ENCODE results near the gene CALM3. TPM values are rescaled to one million over a fixed set of nuclear protein-coding genes. Genes with fewer than 3 reads are reported as not detected.

CALM3 gene
- total and polyA plus RNA-seq, 2 of the 13 experiments (the other 11 are each of a cell fraction or from before 2014, with no cell fraction given), result 239 to 258 TPM

- in situ Hi-C loops (cut with HindIII; ENCODE audit: extremely low pct_ligation_motif_present, low pct_unique_long_range_greater_than_20kb), result no loop called here
- peak overlapping the region; percentile 94 to 100 (median 98) for H3K4me3 ChIP-seq (replicated peaks in 1 of 3; ENCODE audit: insufficient read depth in 1 of 3, low read depth in 2 of 3, low read length in 3 of 3)
- H3K4me2 ChIP-seq (ENCODE audit: low read depth, low read length), result peak overlapping the region; percentile 92
- peaks cover 37% of the 10 kb centered on the region for H3K4me1 ChIP-seq (ENCODE audit: insufficient read depth, low read length)
- BruUV-seq (replicated peaks), result no TSS peak
- no peak overlapping the region for H2AFZ ChIP-seq (ENCODE audit: low read length)
- WGBS (ENCODE audit: low lambda C conversion rate), result 13% methylated on average over 2 of the region's 2 CpGs
- intact Hi-C loops (cut with micrococcal nuclease; ENCODE audit: unreplicated experiment), result no loop called here
- DNase-seq (ENCODE audit: low spot score) (peak; percentile 85), FAIRE-seq (peak; percentile 82), ATAC-seq (no peak; the same call in 2 of the 3 replicates)
- peak overlapping the region; percentile 90 for H3K27ac ChIP-seq (ENCODE audit: extremely low read length, insufficient read depth, low read length)
- H3K27me3 ChIP-seq (ENCODE audit: control insufficient read depth in 1 of 2, insufficient read depth in 2 of 2, low read length in 2 of 2), result no peaks in the 10 kb centered on the region; a peak in 1 of 5 replicates
- H3K9me3 ChIP-seq (ENCODE audit: low read length), result peaks cover 9% of the 10 kb centered on the region; the same call in 1 of the 2 replicates
- H3K9ac ChIP-seq (ENCODE audit: insufficient read depth, low read depth, low read length), result peak overlapping the region; percentile 97
- POLR2A ChIA-PET, result interaction anchor here (0.9 to 2.2 kb wide), 7 partner anchors 8 to 834 kb away, joined by 3 to 12 read pairs (median 7); partner anchors contain the start of genes DACT3 and SIX5
- H3K79me2 ChIP-seq (ENCODE audit: insufficient read depth, low read length), result peaks cover 40% of the 10 kb centered on the region
- CTCF ChIA-PET (ENCODE audit: low intra/inter-chr PET ratio, low total read pairs), result no interaction called here
- H3K36me3 ChIP-seq (replicated peaks in 1 of 2; ENCODE audit: control insufficient read depth in 1 of 2, insufficient read depth in 2 of 2, low read length in 2 of 2), result peaks cover 21 to 33% of the 10 kb centered on the region in 2 experiments; a peak in 4 of 5 replicates
- peaks cover 15% of the 10 kb centered on the region; the same call in 1 of the 2 replicates for H4K20me1 ChIP-seq (ENCODE audit: insufficient read depth, low read length)
- TF ChIP-seq MED1 (CRISPR knock-in tag; IDR thresholded peaks at IDR 0.05) (peak; percentile 50; the same call in 1 of the 2 replicates), ZBTB7B (CRISPR knock-in tag; IDR thresholded peaks at IDR 0.05) (peak; percentile 56; the same call in 1 of the 2 replicates), ZNF362 (CRISPR knock-in tag; IDR thresholded peaks at IDR 0.05; ENCODE audit: borderline replicate concordance) (peak; percentile 85), BCL3 (CRISPR knock-in tag; IDR thresholded peaks at IDR 0.05) (no peak), MLX (CRISPR knock-in tag; IDR thresholded peaks at IDR 0.05) (no peak), NR2F2 (IDR thresholded peaks at IDR 0.05; ENCODE audit: borderline replicate concordance, low read depth) (0 out of 2 replicates have a peak, but pooled peaks have one; percentile 41), NCOA2 (CRISPR knock-in tag; IDR thresholded peaks at IDR 0.05) (peak; percentile 68), ZNF24 (IDR thresholded peaks at IDR 0.05) (no peak), MTA3 (CRISPR knock-in tag; IDR thresholded peaks at IDR 0.05) (no peak), TEAD3 (CRISPR knock-in tag; optimal IDR thresholded peaks at IDR 0.05; ENCODE audit: borderline replicate concordance) (peak; percentile 66), ZNF136 (CRISPR knock-in tag; IDR thresholded peaks at IDR 0.05; ENCODE audit: low read depth) (no peak), NFRKB (IDR thresholded peaks at IDR 0.05) (no peak), FOXJ3 (CRISPR knock-in tag; IDR thresholded peaks at IDR 0.05; ENCODE audit: borderline replicate concordance) (no peak), MAX (IDR thresholded peaks at IDR 0.05) (peak; percentile 56; the same call in 1 of the 2 replicates), HMG20A (CRISPR knock-in tag; IDR thresholded peaks at IDR 0.05; ENCODE audit: borderline replicate concordance) (peak; percentile 52; the same call in 1 of the 2 replicates)
- TF ChIP-seq, protein P1, sequence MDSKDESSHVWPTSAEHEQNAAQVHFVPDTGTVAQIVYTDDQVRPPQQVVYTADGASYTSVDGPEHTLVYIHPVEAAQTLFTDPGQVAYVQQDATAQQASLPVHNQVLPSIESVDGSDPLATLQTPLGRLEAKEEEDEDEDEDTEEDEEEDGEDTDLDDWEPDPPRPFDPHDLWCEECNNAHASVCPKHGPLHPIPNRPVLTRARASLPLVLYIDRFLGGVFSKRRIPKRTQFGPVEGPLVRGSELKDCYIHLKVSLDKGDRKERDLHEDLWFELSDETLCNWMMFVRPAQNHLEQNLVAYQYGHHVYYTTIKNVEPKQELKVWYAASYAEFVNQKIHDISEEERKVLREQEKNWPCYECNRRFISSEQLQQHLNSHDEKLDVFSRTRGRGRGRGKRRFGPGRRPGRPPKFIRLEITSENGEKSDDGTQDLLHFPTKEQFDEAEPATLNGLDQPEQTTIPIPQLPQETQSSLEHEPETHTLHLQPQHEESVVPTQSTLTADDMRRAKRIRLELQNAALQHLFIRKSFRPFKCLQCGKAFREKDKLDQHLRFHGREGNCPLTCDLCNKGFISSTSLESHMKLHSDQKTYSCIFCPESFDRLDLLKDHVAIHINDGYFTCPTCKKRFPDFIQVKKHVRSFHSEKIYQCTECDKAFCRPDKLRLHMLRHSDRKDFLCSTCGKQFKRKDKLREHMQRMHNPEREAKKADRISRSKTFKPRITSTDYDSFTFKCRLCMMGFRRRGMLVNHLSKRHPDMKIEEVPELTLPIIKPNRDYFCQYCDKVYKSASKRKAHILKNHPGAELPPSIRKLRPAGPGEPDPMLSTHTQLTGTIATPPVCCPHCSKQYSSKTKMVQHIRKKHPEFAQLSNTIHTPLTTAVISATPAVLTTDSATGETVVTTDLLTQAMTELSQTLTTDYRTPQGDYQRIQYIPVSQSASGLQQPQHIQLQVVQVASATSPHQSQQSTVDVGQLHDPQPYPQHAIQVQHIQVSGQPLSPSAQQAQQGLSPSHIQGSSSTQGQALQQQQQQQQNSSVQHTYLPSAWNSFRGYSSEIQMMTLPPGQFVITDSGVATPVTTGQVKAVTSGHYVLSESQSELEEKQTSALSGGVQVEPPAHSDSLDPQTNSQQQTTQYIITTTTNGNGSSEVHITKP (CRISPR knock-in tag; IDR thresholded peaks at IDR 0.05; ENCODE audit: low read depth), result peak; percentile 77; the same call in 1 of the 2 replicates
Measured at GRCh38 chr19:46603195-46603637, 2.1 kb downstream of the CALM3 start.

Data from HepG2 (cell line).